Neural progenitor cell (in vitro differentiated cells): ENCODE data around the gene MAPK4. TPM values are rescaled to one million over a fixed set of nuclear protein-coding genes. Genes with fewer than 3 reads are reported as not detected.
A peak's percentile ranks its signal among the peaks of the same experiment; 100 is the strongest.

Source experiments
- DNase-seq: peaks from one replicate; pipeline ENCODE4 v3.0.0-alpha.2; 2016; ENCODE audit warnings: low spot score
- H2AFZ ChIP-seq: fragments of 200-600 bp; sonication (generic); replicated peaks from 2 replicates; pipeline ENCODE4 v1.6.1; 2016; ENCODE audit warnings: antibody characterized with exemption
- H3F3A ChIP-seq: fragments of 200-600 bp; sonication (generic); 2 replicates; pipeline ENCODE4 v1.6.1; 2016; ENCODE audit warnings: antibody characterized with exemption, low read depth
- H3K27ac ChIP-seq: fragments of 200-600 bp; sonication (generic); 2 replicates; pipeline ENCODE4 v1.5.1; 2016; ENCODE audit warnings: mild to moderate bottlenecking
- H3K27me3 ChIP-seq: fragments of 200-600 bp; sonication (generic); 2 replicates; pipeline ENCODE4 v1.6.1; 2016; ENCODE audit warnings: mild to moderate bottlenecking, moderate library complexity
- H3K36me3 ChIP-seq: fragments of 200-600 bp; sonication (generic); 2 replicates; pipeline ENCODE4 v1.5.1; 2016
- H3K4me1 ChIP-seq: fragments of 200-600 bp; sonication (generic); 2 replicates; pipeline ENCODE4 v1.6.1; 2016; ENCODE audit warnings: mixed run types
- H3K4me2 ChIP-seq: fragments of 200-600 bp; sonication (generic); 2 replicates; pipeline ENCODE4 v1.6.1; 2016
- H3K4me3 ChIP-seq: fragments of 200-600 bp; sonication (generic); 2 replicates; pipeline ENCODE4 v1.5.1; 2016
- H3K79me2 ChIP-seq: fragments of 200-600 bp; sonication (generic); 2 replicates; pipeline ENCODE4 v1.6.1; 2016; ENCODE audit warnings: low read depth
- H3K9ac ChIP-seq: fragments of 200-600 bp; sonication (generic); 2 replicates; pipeline ENCODE4 v1.6.1; 2016
- H3K9me3 ChIP-seq: fragments of 200-600 bp; sonication (generic); 2 replicates; pipeline ENCODE4 v1.5.1; 2016; ENCODE audit warnings: low read depth
- H4K20me1 ChIP-seq: fragments of 200-600 bp; sonication (generic); 2 replicates; pipeline ENCODE4 v1.6.1; 2016; ENCODE audit warnings: low read depth
- H3K27ac Mint-ChIP-seq: 3 replicates; pipeline ENCODE4 v1.8.0; 2021; ENCODE audit warnings: mixed read lengths
- H3K27me3 Mint-ChIP-seq: 2 replicates; pipeline ENCODE4 v1.8.0; 2022; ENCODE audit warnings: low read depth, mild to moderate bottlenecking, inconsistent platforms, moderate library complexity, mixed read lengths; ENCODE audit not compliant: insufficient read depth
- H3K36me3 Mint-ChIP-seq: 3 replicates; pipeline ENCODE4 v1.8.0; 2021; ENCODE audit warnings: mixed read lengths
- H3K4me1 Mint-ChIP-seq: 3 replicates; pipeline ENCODE4 v1.8.0; 2021; ENCODE audit warnings: mixed read lengths
- H3K4me3 Mint-ChIP-seq: 3 replicates; pipeline ENCODE4 v1.8.0; 2021; ENCODE audit warnings: mild to moderate bottlenecking, moderate library complexity, mixed read lengths
- H3K9me3 Mint-ChIP-seq: 3 replicates; pipeline ENCODE4 v1.8.0; 2020; ENCODE audit warnings: mixed read lengths
- EZH2 ChIP-seq: fragments of 200-600 bp; sonication (generic); IDR thresholded peaks from 2 replicates; pipeline ENCODE4 v1.6.1; 2017; ENCODE audit warnings: antibody characterized with exemption, mild to moderate bottlenecking, moderate library complexity
- EZH2phosphoT487 ChIP-seq: fragments of 200-600 bp; sonication (generic); IDR thresholded peaks from 2 replicates; pipeline ENCODE4 v1.6.1; 2017; ENCODE audit warnings: antibody characterized with exemption
- total RNA-seq: library from RNA; depleted of rRNA; stranded (reverse); fragments of >200 nt; gene quantifications from 2 replicates; pipeline ENCODE4 v1.2.3, GENCODE V29; 2015; ENCODE audit warnings: low replicate concordance
- TF ChIP-seq, protein P1 (sequence below): fragments of 200-600 bp; sonication (generic); IDR thresholded peaks from 2 replicates; pipeline ENCODE4 v1.5.1; 2017; ENCODE audit warnings: antibody characterized with exemption, mild to moderate bottlenecking

Gene MAPK4
- total RNA-seq, 1 donor from 2014 or later, result 7.0 TPM

- H2AFZ ChIP-seq, result no peak overlapping the region
These were observed 174.5 kb downstream of the MAPK4 start for GRCh38 chr18:50734342-50734741.

GRCh38 chr18:50734886-50735285 lies 175.0 kb downstream of the MAPK4 start:
- TF ChIP-seq EZH2 (no peak), EZH2phosphoT487 (no peak)
- TF ChIP-seq, protein P1, sequence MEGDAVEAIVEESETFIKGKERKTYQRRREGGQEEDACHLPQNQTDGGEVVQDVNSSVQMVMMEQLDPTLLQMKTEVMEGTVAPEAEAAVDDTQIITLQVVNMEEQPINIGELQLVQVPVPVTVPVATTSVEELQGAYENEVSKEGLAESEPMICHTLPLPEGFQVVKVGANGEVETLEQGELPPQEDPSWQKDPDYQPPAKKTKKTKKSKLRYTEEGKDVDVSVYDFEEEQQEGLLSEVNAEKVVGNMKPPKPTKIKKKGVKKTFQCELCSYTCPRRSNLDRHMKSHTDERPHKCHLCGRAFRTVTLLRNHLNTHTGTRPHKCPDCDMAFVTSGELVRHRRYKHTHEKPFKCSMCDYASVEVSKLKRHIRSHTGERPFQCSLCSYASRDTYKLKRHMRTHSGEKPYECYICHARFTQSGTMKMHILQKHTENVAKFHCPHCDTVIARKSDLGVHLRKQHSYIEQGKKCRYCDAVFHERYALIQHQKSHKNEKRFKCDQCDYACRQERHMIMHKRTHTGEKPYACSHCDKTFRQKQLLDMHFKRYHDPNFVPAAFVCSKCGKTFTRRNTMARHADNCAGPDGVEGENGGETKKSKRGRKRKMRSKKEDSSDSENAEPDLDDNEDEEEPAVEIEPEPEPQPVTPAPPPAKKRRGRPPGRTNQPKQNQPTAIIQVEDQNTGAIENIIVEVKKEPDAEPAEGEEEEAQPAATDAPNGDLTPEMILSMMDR, result no peak
- no peaks in the 10 kb centered on the region for H3K9me3 ChIP-seq
- Mint-ChIP-seq H3K36me3 (peaks cover 15% of the 10 kb centered on the region), H3K27me3 (peaks cover 8% of the 10 kb centered on the region), H3K4me3 (no peak overlapping the region), H3K27ac (no peak overlapping the region), H3K4me1 (peaks cover 18% of the 10 kb centered on the region), H3K9me3 (no peaks in the 10 kb centered on the region)
- H3K79me2 ChIP-seq, result no peaks in the 10 kb centered on the region
- H3K36me3 ChIP-seq, result no peaks in the 10 kb centered on the region
- H3K27me3 ChIP-seq, result no peaks in the 10 kb centered on the region
- H2AFZ ChIP-seq, result no peak overlapping the region
- no peak overlapping the region for H3K4me3 ChIP-seq
- H3K4me1 ChIP-seq, result no peaks in the 10 kb centered on the region
- H3K9ac ChIP-seq, result no peak overlapping the region
- H3K4me2 ChIP-seq, result no peak overlapping the region
- H4K20me1 ChIP-seq, result no peaks in the 10 kb centered on the region
- H3K27ac ChIP-seq, result no peak overlapping the region
- no peaks in the 10 kb centered on the region for H3F3A ChIP-seq
- DNase-seq, result no peak

More at GRCh38 chr18:50734342-50734741, 174.5 kb downstream of the MAPK4 start:
- H4K20me1 ChIP-seq, result no peaks in the 10 kb centered on the region
- no peaks in the 10 kb centered on the region for H3K4me1 ChIP-seq
- H3K4me2 ChIP-seq, result no peak overlapping the region
- Mint-ChIP-seq H3K27ac (peak overlapping the region; percentile 21), H3K36me3 (peaks cover 15% of the 10 kb centered on the region), H3K9me3 (no peaks in the 10 kb centered on the region), H3K4me1 (peaks cover 18% of the 10 kb centered on the region), H3K27me3 (peaks cover 8% of the 10 kb centered on the region), H3K4me3 (no peak overlapping the region)
- no peak for DNase-seq
- no peak overlapping the region for H3K9ac ChIP-seq
- no peaks in the 10 kb centered on the region for H3F3A ChIP-seq
- H3K27ac ChIP-seq, result no peak overlapping the region
- no peak for TF ChIP-seq EZH2
- TF ChIP-seq EZH2phosphoT487, result no peak
- TF ChIP-seq, protein P1, result no peak
- no peak overlapping the region for H3K4me3 ChIP-seq
- H3K9me3 ChIP-seq, result no peaks in the 10 kb centered on the region
- H3K27me3 ChIP-seq, result no peaks in the 10 kb centered on the region
- H3K79me2 ChIP-seq, result no peaks in the 10 kb centered on the region
- H3K36me3 ChIP-seq, result no peaks in the 10 kb centered on the region

GRCh38 chr18:50737127-50737526 lies 177.2 kb downstream of the MAPK4 start:
- Histone ChIP-seq H3K4me1 (no peaks in the 10 kb centered on the region), H3K79me2 (no peaks in the 10 kb centered on the region), H3F3A (no peaks in the 10 kb centered on the region), H3K9me3 (no peaks in the 10 kb centered on the region), H3K4me2 (no peak overlapping the region), H3K4me3 (no peak overlapping the region), H3K27ac (no peak overlapping the region), H2AFZ (no peak overlapping the region), H3K9ac (no peak overlapping the region), H3K27me3 (no peaks in the 10 kb centered on the region), H4K20me1 (no peaks in the 10 kb centered on the region), H3K36me3 (no peaks in the 10 kb centered on the region)
- Mint-ChIP-seq H3K36me3 (peaks cover under 1% of the 10 kb centered on the region), H3K9me3 (no peaks in the 10 kb centered on the region), H3K4me3 (no peak overlapping the region), H3K4me1 (peaks cover 18% of the 10 kb centered on the region), H3K27ac (peak overlapping the region; percentile 87), H3K27me3 (peaks cover 3% of the 10 kb centered on the region)
- no peak for DNase-seq
- TF ChIP-seq EZH2phosphoT487, result no peak
- no peak for TF ChIP-seq EZH2
- TF ChIP-seq, protein P1, result no peak
